ENCODE data around the gene NCOA1. TPM values are rescaled to one million over a fixed set of nuclear protein-coding genes. Genes with fewer than 3 reads are reported as not detected.

The NCOA1 gene
- total and polyA plus RNA-seq, 2 of the 4 experiments (the other 2 are of a cell fraction) = 6.7 to 11.3 TPM

GRCh38 chr2:24457696-24458386, 33.2 kb upstream of the NCOA1 start (continued):
- no peak for TF ChIP-seq NFE2L2 (IDR thresholded peaks at IDR 0.05; ENCODE audit: low read depth, low read length)
- TF ChIP-seq CHD1 (IDR thresholded peaks at IDR 0.05; ENCODE audit: low read depth, low read length) = no peak
- no peak for TF ChIP-seq RFX5 (IDR thresholded peaks at IDR 0.05; ENCODE audit: low read depth, low read length)
- TF ChIP-seq SMC3 (IDR thresholded peaks at IDR 0.05; ENCODE audit: low read depth, low read length) = no peak
- TF ChIP-seq MXI1 (IDR thresholded peaks at IDR 0.05; ENCODE audit: borderline replicate concordance, low read depth, low read length) = no peak
- TF ChIP-seq RAD21 (IDR thresholded peaks at IDR 0.05; ENCODE audit: low read length) = no peak
- TF ChIP-seq POLR2A (IDR thresholded peaks at IDR 0.05; ENCODE audit: low read depth, low read length) = no peak

Data from IMR-90 (cell line).